Mucosa of stomach (tissue), 1 donor: Measurements from ENCODE around the gene SLC36A4.
"Not testable (repeated sequence)": the region's sequence is repeated elsewhere in the genome, so short reads cannot be mapped to it uniquely, and the experiment has no call there.

Experiments used
- H3K27me3 ChIP-seq: one replicate; pipeline ENCODE4 v1.7.0; 2013; ENCODE audit warnings: mild to moderate bottlenecking, low read length; ENCODE audit not compliant: control insufficient read depth, insufficient read depth
- H3K36me3 ChIP-seq: one replicate; pipeline ENCODE4 v1.7.0; 2013; ENCODE audit warnings: low read length; ENCODE audit not compliant: control insufficient read depth, insufficient read depth
- H3K4me1 ChIP-seq: one replicate; pipeline ENCODE4 v1.7.0; 2013; ENCODE audit warnings: mild to moderate bottlenecking, low read length; ENCODE audit not compliant: control insufficient read depth, insufficient read depth
- H3K4me3 ChIP-seq: one replicate; pipeline ENCODE4 v1.7.0; 2013; ENCODE audit warnings: low read length
- H3K9ac ChIP-seq: one replicate; pipeline ENCODE4 v1.7.0; 2013; ENCODE audit warnings: mild to moderate bottlenecking, low read length, moderate library complexity
- H3K9me3 ChIP-seq: one replicate; pipeline ENCODE4 v1.7.0; 2013; ENCODE audit warnings: mild to moderate bottlenecking, low read length, moderate library complexity; ENCODE audit not compliant: control insufficient read depth
- donor health status: Pancreatic carcinoma.

Gene SLC36A4

DNA sequence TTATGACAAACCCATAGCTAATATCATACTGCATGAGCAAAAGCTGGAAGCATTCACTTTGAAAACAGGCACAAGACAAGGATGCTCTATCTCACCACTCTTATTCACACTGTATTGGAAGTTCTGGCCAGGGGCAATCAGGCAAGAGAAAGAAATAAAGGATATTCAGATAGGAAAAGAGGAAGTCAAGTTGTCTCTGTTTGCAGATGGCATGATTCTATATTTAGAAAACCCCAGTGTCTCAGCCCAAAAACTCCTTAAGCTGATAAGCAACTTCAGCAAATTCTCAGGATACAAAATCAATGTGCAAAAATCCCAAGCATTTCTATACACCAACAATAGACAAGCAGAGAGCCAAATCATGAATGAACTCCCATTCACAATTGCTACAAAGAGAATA is 86.6 kb downstream of the SLC36A4 start:
- H3K27me3 ChIP-seq, H3K36me3 ChIP-seq, H3K4me1 ChIP-seq, H3K9ac ChIP-seq, H3K4me3 ChIP-seq, H3K9me3 ChIP-seq: not testable (repeated sequence)

DNA sequence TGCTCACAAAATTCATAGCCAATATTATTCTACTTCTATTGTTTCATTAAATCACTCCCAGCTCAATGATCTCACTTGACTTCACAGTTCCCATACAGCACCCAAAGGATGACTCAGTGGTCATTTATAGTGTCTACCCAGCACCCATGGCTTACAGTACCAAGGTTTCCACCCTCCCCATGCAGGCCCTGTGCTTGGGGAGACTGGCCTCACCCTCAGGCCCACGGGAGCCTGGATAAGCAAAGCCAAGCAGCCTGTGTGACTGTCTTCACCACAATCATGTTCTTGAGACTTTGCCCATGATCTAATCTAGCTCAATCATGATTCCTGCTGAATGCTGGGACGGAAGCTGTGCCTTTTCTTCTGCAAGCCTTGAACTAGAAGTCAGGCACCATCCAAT is 97.6 kb downstream of the SLC36A4 start:
- H3K4me1 ChIP-seq: peaks cover 13% of the 10 kb centered on the region
- H3K4me3 ChIP-seq: no peak overlapping the region
- peaks cover 2% of the 10 kb centered on the region for H3K9me3 ChIP-seq
- H3K36me3 ChIP-seq: no peaks in the 10 kb centered on the region
- no peak overlapping the region for H3K9ac ChIP-seq
- no peaks in the 10 kb centered on the region for H3K27me3 ChIP-seq

DNA sequence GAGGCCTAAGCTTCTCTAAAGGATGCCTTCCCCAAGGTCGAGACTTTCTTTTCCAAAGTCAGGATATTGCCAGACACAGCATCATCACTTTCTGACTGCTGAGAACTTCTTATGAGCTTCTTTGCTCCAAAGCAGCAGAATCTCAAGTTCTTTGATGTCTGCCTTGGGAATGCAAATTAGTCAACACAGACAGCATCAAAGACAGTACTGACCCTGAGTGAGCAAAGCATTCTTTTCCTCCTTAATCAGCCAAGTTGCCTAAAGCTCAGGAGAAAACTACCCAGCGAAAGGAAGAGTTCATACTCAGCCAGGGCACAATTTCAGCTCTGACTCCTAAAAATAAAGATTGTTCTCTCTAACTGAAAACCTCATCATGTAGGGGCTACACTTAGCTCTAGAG is 98.0 kb downstream of the SLC36A4 start:
- Histone ChIP-seq H3K4me1 (peaks cover 13% of the 10 kb centered on the region), H3K36me3 (no peaks in the 10 kb centered on the region), H3K27me3 (no peaks in the 10 kb centered on the region), H3K9ac (no peak overlapping the region), H3K4me3 (no peak overlapping the region), H3K9me3 (peaks cover 3% of the 10 kb centered on the region)
